Measurements from ENCODE around the gene CCSER1. TPM values are rescaled to one million over a fixed set of nuclear protein-coding genes. Genes with fewer than 3 reads are reported as not detected.

CCSER1 gene
- total RNA-seq, 1 donor from 2014 or later: 13.3 TPM

GRCh38 chr4:90486346-90486745 lies 359.2 kb downstream of the CCSER1 start:
- intact Hi-C loops (cut with micrococcal nuclease): no loop called here
- DNase-seq: no peak
- ATAC-seq: no peak

GRCh38 chr4:90495211-90495610 lies 368.0 kb downstream of the CCSER1 start:
- intact Hi-C loops (cut with micrococcal nuclease): no loop called here
- DNase-seq (no peak), ATAC-seq (no peak)

- intact Hi-C loops (cut with micrococcal nuclease): no loop called here
- DNase-seq (no peak), ATAC-seq (no peak)
Measured at GRCh38 chr4:90495936-90496335, 368.7 kb downstream of the CCSER1 start.

- intact Hi-C loops (cut with micrococcal nuclease): no loop called here
- no peak for ATAC-seq
- no peak for DNase-seq
Measured at GRCh38 chr4:90498175-90498574, 371.0 kb downstream of the CCSER1 start.

- intact Hi-C loops (cut with micrococcal nuclease): no loop called here
- DNase-seq (no peak), ATAC-seq (no peak)
Measured at GRCh38 chr4:90503677-90504076, 376.5 kb downstream of the CCSER1 start.

GRCh38 chr4:90515191-90515590 lies 388.0 kb downstream of the CCSER1 start:
- DNase-seq: no peak
- intact Hi-C loops (cut with micrococcal nuclease): no loop called here
- ATAC-seq: no peak

GRCh38 chr4:90528551-90528950 lies 401.4 kb downstream of the CCSER1 start:
- ATAC-seq (no peak), DNase-seq (no peak)
- intact Hi-C loops (cut with micrococcal nuclease): no loop called here

GRCh38 chr4:90536408-90536807 lies 409.2 kb downstream of the CCSER1 start:
- ATAC-seq: no peak
- DNase-seq: no peak
- intact Hi-C loops (cut with micrococcal nuclease): no loop called here

GRCh38 chr4:90537491-90537890 lies 410.3 kb downstream of the CCSER1 start:
- intact Hi-C loops (cut with micrococcal nuclease): no loop called here
- ATAC-seq: no peak
- no peak for DNase-seq

GRCh38 chr4:90540536-90540935 lies 413.3 kb downstream of the CCSER1 start:
- intact Hi-C loops (cut with micrococcal nuclease): no loop called here
- ATAC-seq (no peak), DNase-seq (no peak)

GRCh38 chr4:90542216-90542615 lies 415.0 kb downstream of the CCSER1 start:
- DNase-seq (no peak), ATAC-seq (no peak)
- intact Hi-C loops (cut with micrococcal nuclease): no loop called here

GRCh38 chr4:90543419-90544170 lies 416.4 kb downstream of the CCSER1 start:
- DNase-seq (no peak), ATAC-seq (no peak)
- intact Hi-C loops (cut with micrococcal nuclease): no loop called here

GRCh38 chr4:90544532-90545045 lies 417.4 kb downstream of the CCSER1 start:
- ATAC-seq (no peak), DNase-seq (no peak)
- intact Hi-C loops (cut with micrococcal nuclease): no loop called here

GRCh38 chr4:90545380-90545779 lies 418.2 kb downstream of the CCSER1 start:
- peak; percentile 65 for ATAC-seq
- no peak for DNase-seq
- intact Hi-C loops (cut with micrococcal nuclease): no loop called here

GRCh38 chr4:90546114-90546513 lies 418.9 kb downstream of the CCSER1 start:
- intact Hi-C loops (cut with micrococcal nuclease): no loop called here
- DNase-seq: no peak
- no peak for ATAC-seq

- intact Hi-C loops (cut with micrococcal nuclease): no loop called here
- DNase-seq (no peak), ATAC-seq (no peak)
Measured at GRCh38 chr4:90570615-90571014, 443.4 kb downstream of the CCSER1 start.

GRCh38 chr4:90572996-90573395 lies 445.8 kb downstream of the CCSER1 start:
- DNase-seq (no peak), ATAC-seq (no peak)
- intact Hi-C loops (cut with micrococcal nuclease): no loop called here

GRCh38 chr4:90575371-90575770 lies 448.2 kb downstream of the CCSER1 start:
- no peak for ATAC-seq
- intact Hi-C loops (cut with micrococcal nuclease): no loop called here
- DNase-seq: no peak

GRCh38 chr4:90580326-90580725 lies 453.1 kb downstream of the CCSER1 start:
- DNase-seq (no peak), ATAC-seq (no peak)
- intact Hi-C loops (cut with micrococcal nuclease): no loop called here

GRCh38 chr4:90582087-90582486 lies 454.9 kb downstream of the CCSER1 start:
- ATAC-seq (no peak), DNase-seq (no peak)
- intact Hi-C loops (cut with micrococcal nuclease): no loop called here

GRCh38 chr4:90584051-90584450 lies 456.9 kb downstream of the CCSER1 start:
- ATAC-seq (no peak), DNase-seq (no peak)
- intact Hi-C loops (cut with micrococcal nuclease): no loop called here
